DMS 273 (cell line): ENCODE measurements around the gene UQCC2.
A peak's percentile ranks its signal among the peaks of the same experiment; 100 is the strongest.

Source experiments
- DNase-seq: peaks from one replicate; lab custom pipeline; 2025; ENCODE audit not compliant: unreplicated experiment; lab: John Stamatoyannopoulos, UW

UQCC2 gene

DNA sequence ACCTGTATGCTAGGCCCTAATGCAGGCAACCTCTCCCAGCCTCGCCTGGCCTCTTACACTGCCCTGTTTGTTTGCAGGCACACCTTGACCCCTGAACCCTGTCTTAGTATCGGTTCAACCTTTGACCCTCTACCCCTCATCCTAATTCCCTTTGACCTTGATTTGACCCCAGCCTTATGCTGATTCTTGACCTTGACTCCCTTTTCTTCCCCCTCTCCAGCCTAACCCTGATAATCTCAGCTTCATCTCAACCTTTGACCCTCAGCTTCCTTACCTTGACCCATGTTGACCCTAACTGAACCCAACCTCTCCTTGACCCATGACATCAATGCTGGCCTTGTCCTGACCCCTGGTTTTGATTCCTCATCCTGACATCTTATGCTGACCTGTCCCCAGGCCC is 33.8 kb downstream of the UQCC2 start:
- no peak for DNase-seq

DNA sequence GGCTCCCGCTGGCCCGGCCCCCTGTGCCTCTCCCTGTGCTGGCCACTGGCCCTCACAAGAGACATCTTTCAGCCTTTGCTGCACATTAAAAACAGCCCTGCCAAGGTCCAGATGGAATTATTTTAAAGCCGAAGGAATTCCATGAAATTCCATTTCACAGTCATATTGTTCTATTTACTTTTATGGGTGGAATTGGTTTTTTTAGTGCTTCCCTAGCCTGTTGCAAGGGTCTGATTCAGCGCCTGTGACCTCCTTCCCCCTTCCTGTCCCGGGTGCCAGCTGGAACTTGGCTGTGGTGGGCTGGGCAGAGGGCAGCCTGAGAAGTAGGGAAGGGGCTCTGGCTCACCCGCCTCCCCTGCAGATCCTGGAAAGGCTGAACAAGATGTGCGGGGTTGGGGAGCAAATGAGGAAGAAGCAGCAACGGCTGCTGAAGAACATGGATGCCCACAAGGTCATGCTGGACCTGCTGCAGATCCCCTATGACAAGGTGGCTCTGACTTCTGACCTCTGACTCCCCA is 34.3 kb downstream of the UQCC2 start:
- DNase-seq, result no peak

DNA sequence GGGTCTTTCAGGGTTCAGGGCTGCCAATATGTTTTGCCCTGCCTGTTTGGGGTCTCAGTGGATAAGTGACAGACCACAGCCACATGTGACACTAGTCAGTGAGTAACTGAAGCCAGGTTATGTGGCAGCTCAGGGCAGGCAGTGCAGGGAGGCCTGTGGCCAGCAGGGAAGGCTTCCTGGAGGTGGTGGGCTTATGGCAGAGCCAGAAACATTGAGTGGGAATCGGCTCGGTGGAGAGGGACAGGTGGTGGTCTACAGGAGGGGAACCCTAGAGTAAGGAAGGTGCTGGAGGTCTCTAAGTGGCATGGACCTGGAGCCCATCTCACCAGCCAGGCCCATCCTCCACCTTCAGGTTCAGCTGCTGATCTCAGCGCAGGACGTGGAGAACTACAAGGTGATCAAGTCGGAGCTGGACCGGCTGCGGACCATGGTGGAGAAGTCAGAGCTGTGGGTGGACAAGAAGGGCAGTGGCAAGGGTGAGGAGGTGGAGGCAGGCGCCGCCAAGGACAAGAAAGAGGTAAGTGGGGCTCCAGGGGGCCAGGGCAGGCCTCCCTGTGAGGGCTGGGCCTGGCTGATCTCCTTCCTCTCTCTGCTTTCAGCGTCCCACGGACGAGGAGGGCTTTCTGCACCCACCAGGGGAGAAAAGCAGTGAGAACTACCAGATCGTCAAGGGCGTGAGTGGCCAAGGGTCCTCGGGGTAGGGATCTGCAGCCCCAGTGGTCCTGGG is 34.9 kb downstream of the UQCC2 start:
- DNase-seq, result no peak

DNA sequence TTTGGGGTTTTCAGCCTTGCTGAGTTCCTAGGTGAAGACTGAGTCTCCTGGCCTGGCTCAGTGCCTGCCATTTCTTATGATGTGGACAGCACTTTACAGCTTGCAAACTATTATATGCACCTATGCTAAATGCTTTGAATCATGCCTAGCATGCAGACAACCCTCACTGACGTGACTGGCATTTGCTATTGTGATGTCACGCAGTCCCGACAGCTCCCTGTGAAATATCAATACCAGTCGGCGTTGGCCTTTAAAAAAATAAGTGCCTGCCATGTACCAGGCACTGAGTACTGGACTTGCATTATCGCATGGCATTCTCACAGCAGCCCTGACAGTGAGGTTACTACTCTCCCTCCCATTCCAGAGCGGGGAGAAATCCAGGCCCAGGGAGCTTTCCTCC is 35.5 kb downstream of the UQCC2 start:
- DNase-seq, result no peak

DNA sequence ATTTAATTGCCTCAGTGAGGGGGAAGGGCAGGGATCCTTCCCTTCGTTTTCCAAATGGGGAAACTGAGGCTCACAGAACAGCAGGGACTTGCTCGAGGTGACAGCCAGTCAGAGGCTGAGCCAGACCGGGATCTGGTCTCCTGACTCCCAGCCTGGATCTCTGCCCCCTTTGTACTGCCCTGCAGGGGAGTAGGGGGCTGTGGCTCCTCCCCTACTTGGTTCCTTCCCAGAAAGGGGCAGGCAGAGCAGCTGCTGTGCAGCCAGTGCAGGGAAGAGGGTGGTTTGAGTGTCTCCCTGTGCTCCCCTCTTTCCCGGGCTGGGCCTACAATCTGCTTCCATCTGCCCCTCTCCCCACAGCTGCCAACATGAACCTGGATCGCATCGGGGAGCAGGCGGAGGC is 37.6 kb downstream of the UQCC2 start:
- DNase-seq, result peak; percentile 42

DNA sequence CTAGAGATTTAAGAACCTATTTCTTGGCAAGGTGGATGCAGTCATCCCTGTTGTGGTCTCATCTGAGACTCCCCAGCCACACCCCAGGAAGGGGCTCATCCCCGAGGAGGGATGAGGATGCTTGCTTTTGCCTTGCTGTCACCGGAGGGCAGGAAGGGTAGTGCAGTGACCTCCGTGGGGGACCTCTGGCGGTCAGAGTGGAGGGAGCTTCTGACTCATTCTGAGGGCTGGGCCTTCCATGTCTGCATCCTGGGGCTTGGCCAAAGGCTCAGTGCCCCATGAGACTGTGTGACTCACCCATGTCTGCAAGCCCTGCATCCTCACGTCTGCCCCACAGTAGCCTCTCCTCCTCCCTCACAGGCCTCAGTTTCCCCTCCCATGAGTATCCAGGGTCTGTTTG is 38.7 kb downstream of the UQCC2 start:
- DNase-seq, result peak; percentile 64

DNA sequence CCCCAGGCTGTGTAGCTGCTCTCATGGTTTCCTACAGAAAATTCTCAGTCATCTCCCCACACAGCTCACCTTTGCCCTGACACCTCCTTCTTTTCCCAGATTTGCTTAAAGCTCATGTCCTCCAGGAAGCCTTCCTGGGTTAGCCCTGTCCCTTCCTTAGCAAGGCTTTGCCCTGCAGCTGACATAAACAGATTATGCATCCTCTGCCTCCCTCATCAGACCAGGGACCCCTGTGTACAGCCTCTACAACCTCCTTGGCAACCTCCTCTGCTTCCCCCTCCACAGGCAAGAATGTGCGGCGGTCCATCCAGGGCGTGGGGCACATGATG is 39.8 kb downstream of the UQCC2 start:
- no peak for DNase-seq

DNA sequence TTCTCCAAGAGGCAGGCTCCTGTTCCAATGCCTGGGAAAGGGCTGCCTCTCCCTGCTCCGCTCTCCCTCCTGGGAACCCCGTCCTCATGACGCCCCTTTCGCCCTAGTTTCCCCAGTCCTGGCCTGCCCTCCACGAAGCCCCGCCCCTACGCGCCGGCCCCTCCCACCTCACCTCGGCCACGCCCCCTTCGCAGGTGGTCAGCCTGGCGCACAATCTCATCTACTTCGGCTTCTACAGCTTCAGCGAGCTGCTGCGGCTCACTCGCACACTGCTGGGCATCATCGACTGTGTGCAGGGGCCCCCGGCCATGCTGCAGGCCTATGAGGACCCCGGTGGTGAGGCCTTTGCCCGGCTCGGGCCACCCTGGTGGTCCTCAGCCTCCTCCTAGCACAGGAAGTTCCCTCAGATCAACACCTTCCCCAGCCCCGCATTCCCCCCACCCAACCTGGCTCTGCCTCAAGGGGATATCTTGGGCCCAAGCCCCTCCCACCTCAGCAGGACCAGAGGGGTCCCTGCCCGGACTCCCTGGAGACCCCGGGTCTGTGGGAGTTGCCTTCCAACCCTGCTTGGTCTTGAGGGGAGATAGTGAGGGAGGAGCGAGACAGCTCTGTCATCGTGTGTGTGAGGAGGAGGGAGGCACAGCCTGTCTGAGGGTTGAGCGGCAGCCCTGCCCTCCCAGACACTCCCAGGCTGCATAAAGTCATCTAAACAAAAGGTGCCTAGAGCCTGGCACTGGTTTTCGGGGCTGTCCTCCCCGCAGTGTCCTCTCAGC is 40.3 kb downstream of the UQCC2 start:
- DNase-seq, result no peak

DNA sequence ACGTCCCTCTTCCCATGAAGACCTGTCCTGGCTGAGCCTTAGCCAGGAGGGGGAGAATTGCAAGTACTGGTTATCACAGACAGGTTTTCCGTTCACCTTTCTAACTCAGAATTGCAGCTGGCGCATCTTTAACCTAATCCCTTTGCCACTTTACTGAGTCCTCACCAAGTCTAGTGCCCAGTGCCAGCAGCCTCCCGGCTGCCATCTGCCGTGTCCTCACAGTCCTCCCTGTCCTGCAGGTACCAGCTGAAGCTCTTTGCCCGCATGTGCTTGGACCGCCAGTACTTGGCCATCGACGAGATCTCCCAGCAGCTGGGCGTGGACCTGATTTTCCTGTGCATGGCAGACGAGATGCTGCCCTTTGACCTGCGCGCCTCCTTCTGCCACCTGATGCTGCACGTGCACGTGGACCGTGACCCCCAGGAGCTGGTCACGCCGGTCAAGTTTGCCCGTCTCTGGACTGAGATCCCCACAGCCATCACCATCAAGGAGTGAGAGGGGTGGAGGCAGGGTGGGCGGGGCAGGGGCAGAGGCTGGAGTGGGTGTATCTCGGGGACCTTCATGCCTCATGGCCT is 41.3 kb downstream of the UQCC2 start:
- no peak for DNase-seq

DNA sequence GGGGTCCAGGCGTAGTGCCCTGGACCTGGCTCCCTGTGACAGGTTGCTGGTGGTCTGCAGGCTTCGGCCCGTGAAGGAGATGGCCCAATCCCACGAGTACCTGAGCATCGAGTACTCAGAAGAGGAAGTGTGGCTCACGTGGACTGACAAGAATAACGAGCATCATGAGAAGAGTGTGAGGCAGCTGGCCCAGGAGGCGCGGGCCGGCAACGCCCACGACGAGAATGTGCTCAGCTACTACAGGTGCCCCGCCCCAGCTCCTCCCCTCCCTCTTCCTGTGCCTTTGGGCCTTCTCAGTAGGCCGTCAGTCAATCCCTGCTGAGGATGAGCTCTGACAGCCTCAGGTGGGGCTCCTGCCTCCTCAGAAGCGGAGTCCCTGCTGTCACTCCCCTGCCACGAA is 42.6 kb downstream of the UQCC2 start:
- DNase-seq, result no peak

DNA sequence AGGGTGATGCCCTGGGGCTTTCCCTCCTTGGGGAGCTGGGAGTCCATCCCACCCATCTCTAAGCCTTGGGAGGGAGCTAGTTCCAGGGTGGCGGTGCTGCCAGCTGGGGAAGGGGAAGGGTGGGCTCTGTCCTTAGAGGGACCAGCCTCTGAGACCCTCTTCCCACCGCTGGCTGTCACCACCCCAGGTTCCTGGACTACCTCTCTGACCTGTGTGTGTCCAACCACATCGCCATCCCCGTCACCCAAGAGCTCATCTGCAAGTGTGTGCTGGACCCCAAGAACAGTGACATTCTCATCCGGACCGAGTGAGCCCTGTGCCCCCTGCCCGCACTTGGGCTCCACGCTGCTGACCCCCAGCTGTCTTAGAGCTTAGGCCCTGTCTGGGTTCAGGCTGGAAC is 43.2 kb downstream of the UQCC2 start:
- no peak for DNase-seq

DNA sequence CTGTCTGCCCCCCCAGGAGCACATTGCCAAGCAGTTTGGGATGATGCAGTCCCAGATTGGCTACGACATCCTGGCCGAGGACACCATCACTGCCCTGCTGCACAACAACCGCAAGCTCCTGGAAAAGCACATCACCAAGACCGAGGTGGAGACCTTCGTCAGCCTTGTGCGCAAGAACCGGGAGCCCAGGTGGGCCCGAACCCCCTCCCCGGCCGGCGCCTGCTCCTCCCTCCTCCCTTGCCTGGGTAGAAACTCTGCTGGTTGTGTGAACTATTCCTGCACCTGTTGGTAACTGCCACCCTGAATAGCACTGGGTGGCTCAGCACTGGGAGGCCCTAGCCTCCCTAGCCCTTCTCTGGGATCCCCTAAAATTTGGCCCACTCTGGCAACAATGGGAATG is 43.7 kb downstream of the UQCC2 start:
- no peak for DNase-seq

DNA sequence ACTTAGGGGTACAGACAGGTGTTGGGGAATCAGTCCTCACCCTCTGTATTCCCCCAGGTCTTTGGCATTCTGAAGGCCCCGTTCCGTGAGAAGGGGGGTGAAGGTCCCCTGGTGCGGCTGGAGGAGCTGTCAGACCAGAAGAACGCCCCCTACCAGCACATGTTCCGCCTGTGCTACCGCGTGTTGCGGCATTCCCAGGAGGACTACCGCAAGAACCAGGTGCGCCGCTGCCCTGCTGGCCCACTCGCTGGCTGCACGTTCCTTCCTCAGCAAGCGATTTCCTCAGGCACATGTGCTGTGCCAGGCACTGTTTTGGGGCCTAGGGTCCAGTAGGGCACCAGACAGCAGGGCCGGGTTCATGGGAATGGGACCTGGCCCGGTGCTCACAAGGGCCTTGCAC is 44.4 kb downstream of the UQCC2 start:
- no peak for DNase-seq

DNA sequence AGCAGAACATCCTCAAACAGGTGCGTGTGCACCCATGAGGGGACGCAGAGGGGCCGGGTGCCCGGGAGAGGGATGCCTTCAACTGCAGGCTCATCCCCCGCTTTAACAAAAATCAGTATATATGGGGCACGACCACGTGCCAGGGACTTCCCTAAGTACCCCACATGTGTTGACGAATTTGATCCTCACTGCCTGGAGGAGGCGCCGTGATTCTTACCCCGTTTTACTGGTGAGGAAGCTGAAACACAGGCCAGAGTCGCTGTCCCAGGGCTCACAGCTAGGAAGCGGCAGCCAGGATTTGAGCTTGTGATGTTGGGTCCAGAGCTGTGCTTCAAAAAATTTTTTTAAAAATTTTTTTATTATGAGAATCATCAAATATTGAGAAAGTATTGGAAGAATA is 45.5 kb downstream of the UQCC2 start:
- peak; percentile 14 for DNase-seq

DNA sequence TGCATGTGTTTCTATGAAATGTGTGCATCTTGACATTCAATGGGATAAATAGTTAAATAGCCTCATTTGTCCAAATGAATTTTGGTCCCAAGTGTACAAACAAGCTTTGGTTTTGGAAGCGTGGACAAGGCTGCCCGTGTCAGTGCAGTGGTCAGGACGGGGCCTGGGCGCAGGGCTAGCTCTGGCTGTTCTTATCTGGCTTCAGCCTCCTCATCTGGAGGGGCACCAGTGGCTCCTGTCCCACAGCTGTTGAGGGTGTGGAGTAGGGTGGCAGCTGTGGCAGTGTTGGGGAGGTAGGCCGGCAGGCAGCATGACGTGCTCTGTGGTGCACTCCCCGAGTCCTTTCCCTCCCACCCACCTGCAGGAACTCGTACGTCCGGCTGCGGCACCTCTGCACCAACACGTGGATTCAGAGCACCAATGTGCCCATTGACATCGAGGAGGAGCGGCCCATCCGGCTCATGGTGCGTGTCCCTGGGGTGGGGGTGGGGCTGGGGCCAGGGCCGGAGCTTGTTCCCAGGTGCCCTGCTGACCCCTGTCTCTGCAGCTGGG is 46.9 kb downstream of the UQCC2 start:
- DNase-seq, result no peak

DNA sequence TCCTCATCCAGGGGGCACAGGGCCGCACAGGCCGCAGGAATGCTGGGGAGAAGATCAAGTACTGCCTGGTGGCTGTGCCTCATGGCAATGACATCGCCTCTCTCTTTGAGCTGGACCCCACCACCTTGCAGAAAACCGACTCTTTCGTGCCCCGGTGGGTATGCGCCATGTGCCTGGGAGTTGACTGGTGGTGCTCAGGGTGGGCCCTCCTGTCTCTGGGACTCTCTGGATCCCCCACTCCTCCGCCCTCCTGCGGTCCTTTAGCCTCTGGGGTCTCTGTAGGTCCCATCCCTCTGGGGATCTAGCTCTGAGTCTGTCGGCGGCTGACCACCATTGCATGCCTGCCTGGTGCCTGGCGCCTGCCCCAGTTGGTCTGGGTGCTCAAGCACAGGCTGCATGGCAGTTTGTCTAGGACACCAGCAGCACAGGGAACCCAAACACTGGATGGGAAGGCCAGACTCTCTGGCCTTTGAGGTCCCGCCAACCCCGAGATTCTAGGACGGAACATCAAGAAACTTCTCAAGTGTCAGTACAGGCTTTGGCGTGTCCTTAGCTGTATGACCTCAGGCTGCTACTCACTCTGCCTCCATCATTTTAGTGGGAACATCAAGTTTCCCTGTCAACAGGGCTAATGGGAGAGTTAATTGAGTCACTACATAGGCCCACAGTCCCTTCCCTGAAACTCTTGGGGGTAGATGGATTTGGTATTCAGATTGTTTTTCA is 47.6 kb downstream of the UQCC2 start:
- DNase-seq, result no peak

DNA sequence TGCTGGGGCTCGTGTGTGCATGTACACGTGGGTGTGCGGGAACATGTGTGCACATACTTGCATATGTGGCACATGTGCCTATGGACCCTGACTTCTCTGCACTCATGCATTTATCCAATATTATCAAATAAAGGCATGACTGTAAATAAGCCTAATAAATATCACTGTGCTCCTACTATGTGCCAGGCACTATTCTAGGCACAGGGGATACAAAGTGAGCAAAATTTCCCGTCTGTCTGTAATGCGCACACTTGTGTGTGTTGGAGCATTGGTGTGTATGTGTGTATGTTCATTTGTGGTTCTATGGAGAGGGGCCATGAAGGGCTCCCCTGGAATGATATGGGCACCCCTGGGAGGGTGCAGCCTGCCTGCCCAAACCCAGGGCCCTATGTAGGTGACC is 48.5 kb downstream of the UQCC2 start:
- no peak for DNase-seq

DNA sequence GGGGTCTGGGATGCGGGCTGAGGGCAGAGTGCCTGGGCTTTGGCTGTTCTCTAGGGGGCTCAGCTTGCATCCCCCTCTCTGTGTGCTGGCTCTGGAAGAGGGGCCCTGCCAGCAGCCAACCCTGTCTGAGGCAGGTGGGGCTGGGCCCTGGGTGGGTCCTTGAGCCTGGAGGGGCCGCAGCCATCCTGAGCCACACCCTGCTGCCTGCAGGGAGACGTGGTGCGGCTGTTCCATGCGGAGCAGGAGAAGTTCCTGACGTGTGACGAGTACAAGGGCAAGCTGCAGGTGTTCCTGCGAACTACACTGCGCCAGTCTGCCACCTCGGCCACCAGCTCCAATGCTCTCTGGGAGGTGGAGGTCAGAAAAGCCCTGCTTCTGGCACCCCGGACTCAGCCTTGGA is 49.2 kb downstream of the UQCC2 start:
- no peak for DNase-seq

DNA sequence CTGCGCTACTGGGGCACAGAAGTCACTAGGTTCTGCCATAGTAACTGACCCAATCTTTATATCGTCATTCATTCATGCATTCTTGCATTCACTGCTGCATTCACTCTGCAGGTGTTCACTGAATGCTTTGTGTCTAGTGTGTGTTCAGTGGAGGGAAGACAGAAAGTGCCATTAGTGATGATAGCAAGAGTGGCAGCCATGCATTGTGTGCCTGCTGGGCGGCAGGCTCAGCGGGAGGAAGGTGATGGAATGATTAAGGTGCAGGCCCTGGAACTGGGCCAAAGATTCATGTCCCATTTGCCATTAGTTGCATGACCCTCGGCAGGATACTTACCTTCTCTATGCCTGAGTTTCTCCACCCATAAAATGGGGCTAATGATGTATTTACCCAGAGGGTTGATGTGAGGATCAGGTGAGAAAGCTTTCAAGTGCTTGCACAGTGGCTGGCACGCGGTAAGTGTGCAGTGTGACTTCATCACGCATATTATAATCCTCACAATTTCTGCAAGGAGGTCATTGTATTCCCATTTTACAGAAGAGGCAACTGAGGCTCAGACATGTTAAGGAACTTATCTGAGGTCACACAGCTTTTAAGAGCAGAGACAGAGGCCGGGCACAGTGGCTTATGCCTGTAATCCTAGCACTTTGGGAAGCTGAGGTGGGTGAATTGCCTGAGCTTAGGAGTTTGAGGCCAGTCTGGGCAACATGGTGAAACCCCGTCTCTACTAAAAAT is 50.2 kb downstream of the UQCC2 start:
- DNase-seq, result no peak

DNA sequence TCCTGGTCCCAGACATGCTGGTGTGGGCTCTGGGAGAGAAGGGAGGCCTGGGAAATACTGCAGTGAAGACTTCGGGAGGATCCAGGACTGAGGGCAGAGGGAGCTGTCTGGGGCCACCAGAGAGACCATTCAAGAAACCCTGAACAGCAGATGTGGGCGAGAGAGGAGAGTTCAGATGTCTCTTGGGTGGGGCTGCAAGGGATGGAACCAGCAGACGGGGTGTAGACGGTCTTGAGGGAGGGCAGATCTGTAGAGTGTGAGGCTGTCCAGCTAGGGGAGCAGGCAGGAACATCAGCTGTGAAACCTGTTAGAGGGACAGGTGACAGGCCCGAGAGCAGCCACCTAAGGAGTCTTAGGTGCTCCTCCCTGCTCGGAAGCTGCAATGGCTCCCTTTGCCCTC is 51.5 kb downstream of the UQCC2 start:
- no peak for DNase-seq
